K562 (cell line): Measurements from ENCODE around the gene SLC38A7. TPM values are rescaled to one million over a fixed set of nuclear protein-coding genes. Genes with fewer than 3 reads are reported as not detected.
A peak's percentile ranks its signal among the peaks of the same experiment; 100 is the strongest.

Source experiments
- JUN ChIP-seq, 2 experiments: sonication (generic) in 1 of 2; formaldehyde crosslinking in 1 of 2; IDR thresholded peaks; 2 replicates each; pipeline versions ENCODE4 v1.6.1 to v1.8.0; 2012 to 2022; ENCODE audit warnings: borderline replicate concordance in 2 of 2, mild to moderate bottlenecking in 2 of 2, improper control_type of control experiment in 1 of 2, low read depth in 1 of 2, low read length in 1 of 2, missing genetic modification reagents in 1 of 2
- LARP7 ChIP-seq: fragments of 450-650 bp; IDR thresholded peaks from 2 replicates; pipeline ENCODE4 v1.6.1; 2016
- MAFF ChIP-seq: IDR thresholded peaks from 2 replicates; pipeline ENCODE4 v1.6.1; 2012; ENCODE audit warnings: low read length, improper control_type of control experiment
- MAZ ChIP-seq, 2 experiments: fragments of 450-650 bp in 1 of 2; sonication (generic) in 1 of 2; formaldehyde crosslinking; IDR thresholded peaks in 1 of 2; conservative IDR thresholded peaks in 1 of 2; 2 replicates each; pipeline versions ENCODE4 v1.4.0 to v1.5.0; 2020; ENCODE audit warnings: mild to moderate bottlenecking in 1 of 2, missing genetic modification reagents in 1 of 2
- MIER1 ChIP-seq: fragments of 450-650 bp; IDR thresholded peaks from 2 replicates; pipeline ENCODE4 v1.6.1; 2016; ENCODE audit warnings: antibody characterized with exemption, mild to moderate bottlenecking, low read depth
- NR1H2 ChIP-seq: sonication (generic); formaldehyde crosslinking; IDR thresholded peaks from 2 replicates; pipeline ENCODE4 v1.4.0; 2020; ENCODE audit warnings: mild to moderate bottlenecking, missing genetic modification reagents
- POLR2AphosphoS5 ChIP-seq: IDR thresholded peaks from 2 replicates; pipeline ENCODE4 v1.6.1; 2011; ENCODE audit warnings: mild to moderate bottlenecking, low read depth, low read length, moderate library complexity; ENCODE audit not compliant: control insufficient read depth, insufficient read depth
- PTBP1 ChIP-seq: fragments of 200-400 bp; formaldehyde crosslinking; IDR thresholded peaks from 2 replicates; pipeline ENCODE4 v1.6.1; 2017; ENCODE audit warnings: low read depth, low read length
- RB1 ChIP-seq: fragments of 450-650 bp; IDR thresholded peaks from 2 replicates; pipeline ENCODE4 v1.6.1; 2017; ENCODE audit warnings: low read depth, mild to moderate bottlenecking
- RNF2 ChIP-seq: sonication (generic); IDR thresholded peaks from 2 replicates; pipeline ENCODE4 v1.6.1; 2016
- SMARCA5 ChIP-seq: fragments of 450-650 bp; IDR thresholded peaks from 2 replicates; pipeline ENCODE4 v1.6.1; 2016
- SNRNP70 ChIP-seq: fragments of 200-400 bp; formaldehyde crosslinking; optimal IDR thresholded peaks from 2 replicates; pipeline ENCODE3; 2017; ENCODE audit warnings: low read depth, low read length
- SRSF3 ChIP-seq: fragments of 200-400 bp; formaldehyde crosslinking; IDR thresholded peaks from 2 replicates; pipeline ENCODE4 v1.6.1; 2016; ENCODE audit warnings: mild to moderate bottlenecking, low read length, moderate library complexity; ENCODE audit not compliant: insufficient read depth
- TAF9B ChIP-seq: fragments of 450-650 bp; IDR thresholded peaks from 2 replicates; pipeline ENCODE4 v1.6.1; 2018; ENCODE audit warnings: mild to moderate bottlenecking; ENCODE audit not compliant: partially characterized antibody
- TBP ChIP-seq: optimal IDR thresholded peaks from 2 replicates; pipeline ENCODE3; 2011; ENCODE audit warnings: low read depth, low read length, improper control_type of control experiment
- ZNF263 ChIP-seq: sonication (generic); formaldehyde crosslinking; IDR thresholded peaks from 2 replicates; pipeline ENCODE4 v1.8.0; 2022; ENCODE audit warnings: mild to moderate bottlenecking, missing genetic modification reagents, borderline replicate concordance
- ZNF316 ChIP-seq: fragments of 450-650 bp; IDR thresholded peaks from 2 replicates; pipeline ENCODE4 v1.6.1; 2016
- ZNF707 ChIP-seq: fragments of 250-450 bp; sonication (Bioruptor Pico); conservative IDR thresholded peaks from 2 replicates; pipeline ENCODE4 v1.8.0; 2022; ENCODE audit warnings: inconsistent platforms, mild to moderate bottlenecking, moderate library complexity
- ZNF830 ChIP-seq: fragments of 250-450 bp; sonication (Bioruptor Pico); IDR thresholded peaks from 2 replicates; pipeline ENCODE4 v1.5.0; 2021; ENCODE audit warnings: mild to moderate bottlenecking
- polyA plus RNA-seq, 8 experiments: library from polyadenylated mRNA; depleted of rRNA in 4 of 8; stranded (reverse) in 5 of 8; unstranded in 3 of 8; fragments of >200 nt; fragmentation: Nextera tagmentation in 2 of 8; fragmentation: Illumina TruSeq in 1 of 8; extraction: Ambion mirVana in 2 of 8; extraction: Trizol in 1 of 8; gene quantifications; 2 replicates each; pipeline versions ENCODE4 v1.2.1 to v1.2.3, GENCODE V29; 2011 to 2014; ENCODE audit warnings: inconsistent platforms in 1 of 8, missing spikeins in 1 of 8
- total RNA-seq, 7 experiments: library from RNA; depleted of rRNA in 6 of 7; stranded (reverse); fragments of >200 nt in 6 of 7; fragmentation: Illumina TruSeq in 2 of 7; extraction: Trizol in 2 of 7; gene quantifications; 2 replicates each; pipeline versions ENCODE4 v1.2.1 to v1.2.3, GENCODE V29; 2011 to 2021; ENCODE audit warnings: low replicate concordance in 1 of 7
- TF ChIP-seq, protein P1 (sequence below): sonication (generic); formaldehyde crosslinking; IDR thresholded peaks from 2 replicates; pipeline ENCODE4 v1.8.0; 2022; ENCODE audit warnings: mild to moderate bottlenecking, missing genetic modification reagents
- TF ChIP-seq, protein P2 (sequence below), 2 experiments: IDR thresholded peaks; 2 replicates each; pipeline ENCODE4 v1.6.1; 2012; ENCODE audit warnings: improper control_type of control experiment in 2 of 2, low read depth in 2 of 2, low read length in 2 of 2, borderline replicate concordance in 1 of 2
- TF ChIP-seq, protein P3 (sequence below), 3 experiments: fragments of 200-800 bp in 1 of 3; sonication (Bioruptor generic) in 1 of 3; sonication (generic) in 1 of 3; formaldehyde crosslinking in 1 of 3; IDR thresholded peaks; 2 replicates each; pipeline versions ENCODE4 v1.6.1 to v1.8.0; 2016 to 2022; ENCODE audit warnings: mild to moderate bottlenecking in 2 of 3, missing compliant biosample characterization in 2 of 3, missing genetic modification characterization in 2 of 3, missing genetic modification reagents in 1 of 3
- TF ChIP-seq, protein P4 (sequence below): fragments of 250-450 bp; sonication (Bioruptor Pico); IDR thresholded peaks from 2 replicates; pipeline ENCODE4 v1.6.1; 2021; ENCODE audit warnings: mild to moderate bottlenecking

The SLC38A7 gene
- total and polyA plus RNA-seq, 9 of the 15 experiments (the other 6 are each of a cell fraction or from before 2014, with no cell fraction given): 2.7 to 12.2 (median 6.5) TPM

DNA sequence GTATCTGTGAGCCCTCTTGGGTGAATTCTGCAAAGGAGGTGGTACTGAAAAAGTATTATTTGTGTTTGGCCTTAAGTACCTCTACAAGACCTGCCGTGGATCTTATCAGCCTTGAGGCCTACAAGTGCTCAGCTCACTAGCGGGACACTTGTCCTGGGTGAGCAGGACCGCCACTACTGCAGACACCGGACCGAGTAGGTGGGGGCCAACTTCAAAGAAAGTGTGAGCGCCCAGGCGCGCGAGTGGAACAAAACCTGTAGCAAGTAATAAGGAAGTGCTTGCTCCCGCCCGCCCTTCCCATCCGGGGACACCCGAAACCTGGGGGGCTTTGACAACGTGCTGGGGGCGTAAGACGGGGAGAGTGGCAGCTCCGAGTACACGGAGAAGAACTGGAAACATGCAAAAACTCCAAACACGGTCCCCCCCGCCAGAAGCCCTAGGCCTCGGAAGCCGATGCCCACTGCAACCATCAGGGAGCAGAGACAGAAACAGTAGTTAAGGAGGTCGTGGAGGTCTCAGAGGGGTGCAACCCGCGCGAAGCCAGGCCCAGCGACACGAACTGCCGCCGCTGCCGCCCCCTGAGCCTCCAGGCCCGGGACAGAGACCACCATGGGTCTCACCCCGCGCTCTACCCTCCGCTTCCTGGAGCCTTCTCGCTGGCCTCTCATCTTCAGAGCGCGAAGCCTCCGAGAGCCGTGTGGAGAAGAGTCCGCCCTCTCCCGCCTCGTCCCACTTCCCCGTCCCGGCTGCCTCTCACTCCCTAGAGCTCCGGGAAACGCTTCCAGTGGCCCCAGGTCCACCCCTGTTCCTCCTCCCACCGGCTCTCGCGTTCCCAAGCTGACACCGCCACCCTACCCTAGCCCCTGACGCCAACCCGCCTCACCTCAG is 55.5 kb downstream of the SLC38A7 start (continued):
- TF ChIP-seq POLR2AphosphoS5: peak; percentile 42; the same call in 1 of the 2 replicates
- peak; percentile 81 for TF ChIP-seq LARP7
- TF ChIP-seq ZNF707 (CRISPR knock-in tag): no peak
- TF ChIP-seq TBP: peak; percentile 60
- TF ChIP-seq, protein P1, sequence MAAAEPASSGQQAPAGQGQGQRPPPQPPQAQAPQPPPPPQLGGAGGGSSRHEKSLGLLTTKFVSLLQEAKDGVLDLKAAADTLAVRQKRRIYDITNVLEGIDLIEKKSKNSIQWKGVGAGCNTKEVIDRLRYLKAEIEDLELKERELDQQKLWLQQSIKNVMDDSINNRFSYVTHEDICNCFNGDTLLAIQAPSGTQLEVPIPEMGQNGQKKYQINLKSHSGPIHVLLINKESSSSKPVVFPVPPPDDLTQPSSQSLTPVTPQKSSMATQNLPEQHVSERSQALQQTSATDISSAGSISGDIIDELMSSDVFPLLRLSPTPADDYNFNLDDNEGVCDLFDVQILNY: no peak
- 0 out of 2 replicates have a peak, but pooled peaks have one; percentile 8 for TF ChIP-seq ZNF263 (CRISPR knock-in tag)
- peak; percentile 18; the same call in 1 of the 2 replicates for TF ChIP-seq RB1
- TF ChIP-seq MAFF: no peak
- peak; percentile 63; the same call in 1 of the 2 replicates for TF ChIP-seq SRSF3
- no peak for TF ChIP-seq MIER1
- TF ChIP-seq ZNF316: peak; percentile 21; the same call in 1 of the 2 replicates
- no peak for TF ChIP-seq PTBP1
- TF ChIP-seq TAF9B: no peak
- no peak for TF ChIP-seq JUN (IDR thresholded peaks at IDR 0.05; ENCODE audit: borderline replicate concordance, low read depth, low read length)
- peak; percentile 68; the same call in 1 of the 2 replicates for TF ChIP-seq JUN (CRISPR knock-in tag; IDR thresholded peaks at IDR 0.05; ENCODE audit: borderline replicate concordance)
- peak in 1 of 2 experiments; percentile 80; a peak in 3 of 4 replicates for TF ChIP-seq MAZ (CRISPR knock-in tag; conservative IDR thresholded peaks at IDR 0.05 in 1 of 2, IDR thresholded peaks at IDR 0.05 in 1 of 2)
- 0 out of 2 replicates have a peak, but pooled peaks have one; percentile 83 for TF ChIP-seq ZNF830 (CRISPR knock-in tag)
- TF ChIP-seq, protein P2, sequence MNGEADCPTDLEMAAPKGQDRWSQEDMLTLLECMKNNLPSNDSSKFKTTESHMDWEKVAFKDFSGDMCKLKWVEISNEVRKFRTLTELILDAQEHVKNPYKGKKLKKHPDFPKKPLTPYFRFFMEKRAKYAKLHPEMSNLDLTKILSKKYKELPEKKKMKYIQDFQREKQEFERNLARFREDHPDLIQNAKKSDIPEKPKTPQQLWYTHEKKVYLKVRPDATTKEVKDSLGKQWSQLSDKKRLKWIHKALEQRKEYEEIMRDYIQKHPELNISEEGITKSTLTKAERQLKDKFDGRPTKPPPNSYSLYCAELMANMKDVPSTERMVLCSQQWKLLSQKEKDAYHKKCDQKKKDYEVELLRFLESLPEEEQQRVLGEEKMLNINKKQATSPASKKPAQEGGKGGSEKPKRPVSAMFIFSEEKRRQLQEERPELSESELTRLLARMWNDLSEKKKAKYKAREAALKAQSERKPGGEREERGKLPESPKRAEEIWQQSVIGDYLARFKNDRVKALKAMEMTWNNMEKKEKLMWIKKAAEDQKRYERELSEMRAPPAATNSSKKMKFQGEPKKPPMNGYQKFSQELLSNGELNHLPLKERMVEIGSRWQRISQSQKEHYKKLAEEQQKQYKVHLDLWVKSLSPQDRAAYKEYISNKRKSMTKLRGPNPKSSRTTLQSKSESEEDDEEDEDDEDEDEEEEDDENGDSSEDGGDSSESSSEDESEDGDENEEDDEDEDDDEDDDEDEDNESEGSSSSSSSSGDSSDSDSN (IDR thresholded peaks at IDR 0.05; ENCODE audit: borderline replicate concordance in 1 of 2, low read depth in 2 of 2, low read length in 2 of 2): peak in 1 of 2 experiments; percentile 72; a peak in 1 of 4 replicates
- TF ChIP-seq RNF2: no peak
- TF ChIP-seq, protein P3, sequence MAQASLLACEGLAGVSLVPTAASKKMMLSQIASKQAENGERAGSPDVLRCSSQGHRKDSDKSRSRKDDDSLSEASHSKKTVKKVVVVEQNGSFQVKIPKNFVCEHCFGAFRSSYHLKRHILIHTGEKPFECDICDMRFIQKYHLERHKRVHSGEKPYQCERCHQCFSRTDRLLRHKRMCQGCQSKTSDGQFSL (CRISPR knock-in tag; IDR thresholded peaks at IDR 0.05): peak; percentile 54; the same call in 1 of the 2 replicates
- TF ChIP-seq, protein P3 (tag; IDR thresholded peaks at IDR 0.05): no peak
- TF ChIP-seq, protein P4, sequence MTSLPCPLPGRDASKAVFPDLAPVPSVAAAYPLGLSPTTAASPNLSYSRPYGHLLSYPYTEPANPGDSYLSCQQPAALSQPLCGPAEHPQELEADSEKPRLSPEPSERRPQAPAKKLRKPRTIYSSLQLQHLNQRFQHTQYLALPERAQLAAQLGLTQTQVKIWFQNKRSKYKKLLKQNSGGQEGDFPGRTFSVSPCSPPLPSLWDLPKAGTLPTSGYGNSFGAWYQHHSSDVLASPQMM: no peak
- peak; percentile 47; the same call in 1 of the 2 replicates for TF ChIP-seq NR1H2 (CRISPR knock-in tag)
- TF ChIP-seq SMARCA5: no peak
- no peak for TF ChIP-seq SNRNP70
